ENCODE results near the gene LSM12.

LSM12 gene

DNA sequence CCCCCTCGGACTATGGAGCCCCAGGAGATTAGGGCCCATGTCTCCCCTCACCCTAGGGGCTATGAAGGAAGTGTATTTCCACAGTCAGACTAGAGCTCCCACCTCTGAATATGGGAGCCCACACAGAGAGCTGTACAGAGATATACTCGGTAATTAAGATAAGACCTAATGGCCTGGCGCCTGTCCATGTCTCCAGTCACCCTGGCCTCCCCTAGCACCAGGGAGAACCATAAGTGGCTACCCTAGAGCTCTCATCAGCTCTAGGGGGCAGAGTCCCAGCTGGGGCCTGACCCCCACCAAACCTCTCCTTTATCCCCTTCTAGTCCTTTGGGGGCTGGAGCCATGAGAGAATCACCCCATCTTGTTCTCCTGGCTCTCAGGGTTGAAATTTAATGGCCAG lies 54.1 kb downstream of the LSM12 start:
- Mint-ChIP-seq H3K4me1 (peaks cover 33% of the 10 kb centered on the region), H3K27me3 (ENCODE audit: low read depth) (peaks cover 12% of the 10 kb centered on the region), H3K9me3 (no peaks in the 10 kb centered on the region), H3K4me3 (peak overlapping the region in 1 of 3 experiments; percentile 51), H3K27ac (no peak overlapping the region), H3K36me3 (ENCODE audit: low read depth) (peaks cover 12% of the 10 kb centered on the region)
- no peak for TF ChIP-seq CTCF (IDR thresholded peaks at IDR 0.05; ENCODE audit: unreplicated experiment in 3 of 3)

GRCh38 chr17:44011876-44012275 lies 54.6 kb downstream of the LSM12 start:
- H3K4me1 Mint-ChIP-seq: peaks cover 33% of the 10 kb centered on the region
- no peaks in the 10 kb centered on the region for H3K9me3 Mint-ChIP-seq
- peaks cover 12% of the 10 kb centered on the region for H3K36me3 Mint-ChIP-seq (ENCODE audit: low read depth)
- peaks cover 16% of the 10 kb centered on the region for H3K27me3 Mint-ChIP-seq (ENCODE audit: low read depth)
- peak overlapping the region in 1 of 3 experiments; percentile 60 for H3K27ac Mint-ChIP-seq
- no peak for TF ChIP-seq CTCF (IDR thresholded peaks at IDR 0.05; ENCODE audit: unreplicated experiment in 3 of 3)
- H3K4me3 Mint-ChIP-seq: peak overlapping the region in 2 of 3 experiments; percentile 50 to 73

DNA sequence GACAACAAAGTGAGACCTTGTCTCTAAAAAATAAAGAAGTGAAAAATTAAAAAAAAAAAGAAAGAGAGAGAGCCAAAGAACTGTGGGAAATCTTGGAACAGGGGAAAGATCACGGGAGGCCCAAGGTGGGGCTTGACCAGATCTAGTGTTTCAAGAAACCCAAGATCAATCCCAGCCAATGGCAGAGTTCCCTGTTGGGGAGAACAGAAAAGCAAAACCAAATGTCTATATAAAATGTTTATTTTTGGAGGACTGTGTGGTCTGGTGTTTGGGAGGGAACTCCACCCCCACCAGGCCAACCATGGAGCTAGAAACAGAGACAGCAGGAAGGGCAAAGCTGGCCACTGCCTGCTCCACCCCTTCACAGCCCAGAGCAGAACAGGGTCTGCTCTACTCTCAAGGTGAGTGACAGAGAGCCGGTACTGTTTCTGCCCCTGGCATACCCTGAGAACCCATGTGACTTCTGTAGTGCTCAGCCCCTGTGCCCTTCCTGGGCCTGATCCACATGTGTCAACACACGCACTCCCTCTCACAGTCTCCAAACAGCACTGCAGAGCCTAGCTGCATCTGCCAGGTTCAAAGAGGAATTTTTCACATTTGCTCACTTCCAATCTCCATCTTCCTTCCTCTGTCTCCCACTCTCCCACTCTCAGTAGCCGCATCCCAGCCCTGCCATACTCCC lies 55.4 kb downstream of the LSM12 start:
- H3K4me3 Mint-ChIP-seq: peak overlapping the region; percentile 24 to 73 (median 64)
- peaks cover 36% of the 10 kb centered on the region for H3K4me1 Mint-ChIP-seq
- peaks cover 12% of the 10 kb centered on the region for H3K36me3 Mint-ChIP-seq (ENCODE audit: low read depth)
- H3K9me3 Mint-ChIP-seq: no peaks in the 10 kb centered on the region
- peak overlapping the region in 2 of 3 experiments; percentile 34 to 60 for H3K27ac Mint-ChIP-seq
- no peak for TF ChIP-seq CTCF (IDR thresholded peaks at IDR 0.05; ENCODE audit: unreplicated experiment in 3 of 3)
- peaks cover 24% of the 10 kb centered on the region for H3K27me3 Mint-ChIP-seq (ENCODE audit: low read depth)

- Mint-ChIP-seq H3K4me3 (peak overlapping the region; percentile 90 to 91 (median 91)), H3K9me3 (no peaks in the 10 kb centered on the region), H3K4me1 (peaks cover 24% of the 10 kb centered on the region), H3K27me3 (ENCODE audit: low read depth) (peaks cover 49% of the 10 kb centered on the region), H3K36me3 (ENCODE audit: low read depth) (peaks cover 12% of the 10 kb centered on the region), H3K27ac (peak overlapping the region in 2 of 3 experiments; percentile 39 to 47)
- no peak for TF ChIP-seq CTCF (IDR thresholded peaks at IDR 0.05; ENCODE audit: unreplicated experiment in 3 of 3)
Observed at GRCh38 chr17:44008205-44008909, 58.1 kb downstream of the LSM12 start.

GRCh38 chr17:44007346-44008204 lies 58.9 kb downstream of the LSM12 start:
- Mint-ChIP-seq H3K36me3 (ENCODE audit: low read depth) (peaks cover 12% of the 10 kb centered on the region), H3K9me3 (no peaks in the 10 kb centered on the region), H3K4me1 (peaks cover 24% of the 10 kb centered on the region), H3K27ac (peak overlapping the region; percentile 47 to 83 (median 80)), H3K4me3 (peak overlapping the region; percentile 90 to 91 (median 91)), H3K27me3 (ENCODE audit: low read depth) (peaks cover 55% of the 10 kb centered on the region)
- peak in 1 of 3 experiments; percentile 44 for TF ChIP-seq CTCF (IDR thresholded peaks at IDR 0.05; ENCODE audit: unreplicated experiment in 3 of 3)

All from nephron (organoid).